Measurements from ENCODE around the gene CXorf66.

DNA sequence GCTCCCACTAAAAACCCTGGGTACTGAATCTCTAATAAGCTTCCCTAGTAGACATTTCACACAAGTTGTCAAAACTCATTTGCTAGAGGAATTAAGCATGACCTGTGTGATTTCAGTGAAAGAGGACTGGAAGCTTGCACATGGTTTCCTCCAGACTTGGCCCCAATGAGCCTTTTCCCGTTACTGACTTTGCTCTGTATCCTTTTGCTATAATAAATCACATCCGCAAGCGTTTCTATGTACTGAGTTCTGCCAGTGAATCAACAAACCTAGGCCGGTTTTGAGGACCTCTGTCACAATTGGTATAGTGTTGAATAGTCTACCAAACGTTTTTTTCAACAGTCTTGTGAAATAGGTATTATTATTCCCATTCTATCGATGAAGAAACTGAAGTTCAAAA is 40.6 kb downstream of the CXorf66 start:
- TF ChIP-seq, protein P1, sequence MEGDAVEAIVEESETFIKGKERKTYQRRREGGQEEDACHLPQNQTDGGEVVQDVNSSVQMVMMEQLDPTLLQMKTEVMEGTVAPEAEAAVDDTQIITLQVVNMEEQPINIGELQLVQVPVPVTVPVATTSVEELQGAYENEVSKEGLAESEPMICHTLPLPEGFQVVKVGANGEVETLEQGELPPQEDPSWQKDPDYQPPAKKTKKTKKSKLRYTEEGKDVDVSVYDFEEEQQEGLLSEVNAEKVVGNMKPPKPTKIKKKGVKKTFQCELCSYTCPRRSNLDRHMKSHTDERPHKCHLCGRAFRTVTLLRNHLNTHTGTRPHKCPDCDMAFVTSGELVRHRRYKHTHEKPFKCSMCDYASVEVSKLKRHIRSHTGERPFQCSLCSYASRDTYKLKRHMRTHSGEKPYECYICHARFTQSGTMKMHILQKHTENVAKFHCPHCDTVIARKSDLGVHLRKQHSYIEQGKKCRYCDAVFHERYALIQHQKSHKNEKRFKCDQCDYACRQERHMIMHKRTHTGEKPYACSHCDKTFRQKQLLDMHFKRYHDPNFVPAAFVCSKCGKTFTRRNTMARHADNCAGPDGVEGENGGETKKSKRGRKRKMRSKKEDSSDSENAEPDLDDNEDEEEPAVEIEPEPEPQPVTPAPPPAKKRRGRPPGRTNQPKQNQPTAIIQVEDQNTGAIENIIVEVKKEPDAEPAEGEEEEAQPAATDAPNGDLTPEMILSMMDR (IDR thresholded peaks at IDR 0.05), result no peak
- no peak for TF ChIP-seq POLR2A (IDR thresholded peaks at IDR 0.05)

Data from heart left ventricle (tissue), 13 donors.